ENCODE data around the gene CHD9.

DNA sequence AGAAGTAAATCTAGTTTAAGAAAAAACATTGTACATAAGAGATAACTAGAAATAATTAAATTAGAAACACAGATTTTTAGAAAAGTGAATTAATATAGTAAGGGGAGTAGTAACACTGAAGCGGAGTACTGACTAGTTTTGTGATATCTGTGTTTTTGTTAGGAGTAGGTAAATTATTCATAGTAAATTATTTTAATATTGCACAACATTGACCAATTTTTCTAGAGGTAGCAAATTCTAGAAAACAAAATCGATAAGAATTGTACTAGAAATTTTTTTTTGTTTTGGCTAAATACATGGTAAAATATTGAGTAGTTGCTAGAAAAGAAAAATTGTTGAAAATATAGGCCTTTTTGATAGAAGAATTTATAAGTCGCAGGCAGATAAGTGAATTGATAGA is 156.5 kb downstream of the CHD9 start:
- TF ChIP-seq, protein P1, sequence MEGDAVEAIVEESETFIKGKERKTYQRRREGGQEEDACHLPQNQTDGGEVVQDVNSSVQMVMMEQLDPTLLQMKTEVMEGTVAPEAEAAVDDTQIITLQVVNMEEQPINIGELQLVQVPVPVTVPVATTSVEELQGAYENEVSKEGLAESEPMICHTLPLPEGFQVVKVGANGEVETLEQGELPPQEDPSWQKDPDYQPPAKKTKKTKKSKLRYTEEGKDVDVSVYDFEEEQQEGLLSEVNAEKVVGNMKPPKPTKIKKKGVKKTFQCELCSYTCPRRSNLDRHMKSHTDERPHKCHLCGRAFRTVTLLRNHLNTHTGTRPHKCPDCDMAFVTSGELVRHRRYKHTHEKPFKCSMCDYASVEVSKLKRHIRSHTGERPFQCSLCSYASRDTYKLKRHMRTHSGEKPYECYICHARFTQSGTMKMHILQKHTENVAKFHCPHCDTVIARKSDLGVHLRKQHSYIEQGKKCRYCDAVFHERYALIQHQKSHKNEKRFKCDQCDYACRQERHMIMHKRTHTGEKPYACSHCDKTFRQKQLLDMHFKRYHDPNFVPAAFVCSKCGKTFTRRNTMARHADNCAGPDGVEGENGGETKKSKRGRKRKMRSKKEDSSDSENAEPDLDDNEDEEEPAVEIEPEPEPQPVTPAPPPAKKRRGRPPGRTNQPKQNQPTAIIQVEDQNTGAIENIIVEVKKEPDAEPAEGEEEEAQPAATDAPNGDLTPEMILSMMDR (conservative IDR thresholded peaks at IDR 0.05; ENCODE audit: low read length), result no peak
- TF ChIP-seq EZH2phosphoT487 (IDR thresholded peaks at IDR 0.05; ENCODE audit: borderline replicate concordance), result no peak
